T-helper 17 cell (primary cell): ENCODE data around the gene SYCN. TPM values are rescaled to one million over a fixed set of nuclear protein-coding genes. Genes with fewer than 3 reads are reported as not detected.
A peak's percentile ranks its signal among the peaks of the same experiment; 100 is the strongest.
"Not testable (repeated sequence)": the region's sequence is repeated elsewhere in the genome, so short reads cannot be mapped to it uniquely, and the experiment has no call there.

Experiments
- ATAC-seq: fragments of 150-1000 bp; cut with Tn5 transposase; 2 replicates; pipeline ENCODE4 v1.10.0; 2021; ENCODE audit warnings: mild to moderate bottlenecking, moderate library complexity
- DNase-seq, 3 donors: peaks; one replicate each; pipeline versions ENCODE4 v3.0.0 to v3.0.0-alpha.2; 2020 to 2021
- H3K9me3 ChIP-seq: one replicate; pipeline ENCODE4 v1.7.0; 2013; ENCODE audit warnings: low read length, mild to moderate bottlenecking; ENCODE audit not compliant: control insufficient read depth, poor library complexity, severe bottlenecking
- H3K27ac Mint-ChIP-seq: one replicate; pipeline ENCODE4 v1.8.0; 2022; ENCODE audit warnings: mild to moderate bottlenecking, moderate library complexity, mixed read lengths
- H3K27me3 Mint-ChIP-seq: one replicate; pipeline ENCODE4 v1.8.0; 2022; ENCODE audit warnings: mixed read lengths
- H3K36me3 Mint-ChIP-seq: one replicate; pipeline ENCODE4 v1.8.0; 2022; ENCODE audit warnings: low read depth, mixed read lengths
- H3K4me1 Mint-ChIP-seq: one replicate; pipeline ENCODE4 v1.8.0; 2022; ENCODE audit warnings: mild to moderate bottlenecking, mixed read lengths
- H3K4me3 Mint-ChIP-seq: one replicate; pipeline ENCODE4 v1.8.0; 2022; ENCODE audit warnings: mild to moderate bottlenecking, moderate library complexity, mixed read lengths
- total RNA-seq, 4 donors: library from RNA in 2 of 4; stranded (reverse) in 2 of 4; gene quantifications; one replicate each; pipeline ENCODE4 v1.2.3 and lab custom pipeline; 2022 to 2026

The SYCN gene
- total RNA-seq, 2 donors from 2014 or later = not detected

- H3K27me3 Mint-ChIP-seq = peaks cover 18% of the 10 kb centered on the region
- not testable (repeated sequence) for ATAC-seq, DNase-seq, H3K4me3 Mint-ChIP-seq, H3K4me1 Mint-ChIP-seq, H3K9me3 ChIP-seq, H3K36me3 Mint-ChIP-seq, H3K27ac Mint-ChIP-seq
Observed at GRCh38 chr19:39215323-39215722, 11.3 kb upstream of the SYCN start.

DNA sequence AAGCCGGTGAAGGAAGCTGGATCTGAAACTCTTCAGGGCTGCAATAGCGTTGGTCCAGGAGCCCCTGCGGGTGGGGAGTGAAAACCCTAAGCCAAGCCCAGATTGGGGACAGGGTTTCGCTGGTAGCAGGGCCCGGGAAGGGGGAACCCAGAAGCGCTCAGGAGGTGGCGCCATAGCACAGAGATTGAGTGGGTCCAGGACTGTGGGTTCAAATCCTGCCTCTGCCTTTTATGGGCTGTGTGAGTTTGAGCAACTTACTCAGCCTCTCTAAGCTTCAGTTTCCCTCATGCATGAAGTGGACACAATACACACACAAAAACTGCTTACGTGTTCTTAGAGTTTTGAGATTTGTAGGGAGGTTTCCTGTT is 8.3 kb upstream of the SYCN start:
- Mint-ChIP-seq H3K36me3 (no peaks in the 10 kb centered on the region), H3K4me3 (no peak overlapping the region), H3K4me1 (peaks cover 6% of the 10 kb centered on the region), H3K27me3 (peaks cover 9% of the 10 kb centered on the region), H3K27ac (no peak overlapping the region)
- no peaks in the 10 kb centered on the region for H3K9me3 ChIP-seq
- ATAC-seq = peak; percentile 77
- peak in 2 of 3 donors; percentile 37 to 47 for DNase-seq

- no peak overlapping the region for H3K4me3 Mint-ChIP-seq
- H3K27me3 Mint-ChIP-seq = peaks cover 4% of the 10 kb centered on the region
- DNase-seq = no peak
- no peaks in the 10 kb centered on the region for H3K9me3 ChIP-seq
- no peak overlapping the region for H3K27ac Mint-ChIP-seq
- peaks cover 7% of the 10 kb centered on the region for H3K4me1 Mint-ChIP-seq
- ATAC-seq = no peak
- no peaks in the 10 kb centered on the region for H3K36me3 Mint-ChIP-seq
Observed at GRCh38 chr19:39211731-39212374, 7.8 kb upstream of the SYCN start.

- peaks cover 2% of the 10 kb centered on the region for H3K36me3 Mint-ChIP-seq
- no peak for DNase-seq
Observed at GRCh38 chr19:39209196-39209595, 5.1 kb upstream of the SYCN start.

GRCh38 chr19:39208175-39208795 is 4.2 kb upstream of the SYCN start:
- Mint-ChIP-seq H3K4me1 (peaks cover 7% of the 10 kb centered on the region), H3K27ac (peak overlapping the region; percentile 24), H3K36me3 (peaks cover 3% of the 10 kb centered on the region), H3K4me3 (no peak overlapping the region), H3K27me3 (peaks cover 27% of the 10 kb centered on the region)
- H3K9me3 ChIP-seq = no peaks in the 10 kb centered on the region
- DNase-seq (no peak), ATAC-seq (no peak)

More at GRCh38 chr19:39209196-39209595, 5.1 kb upstream of the SYCN start:
- H3K27me3 Mint-ChIP-seq = peaks cover 18% of the 10 kb centered on the region
- peaks cover 7% of the 10 kb centered on the region for H3K4me1 Mint-ChIP-seq
- no peak overlapping the region for H3K27ac Mint-ChIP-seq
- no peak for ATAC-seq
- H3K9me3 ChIP-seq = no peaks in the 10 kb centered on the region
- H3K4me3 Mint-ChIP-seq = no peak overlapping the region

DNA sequence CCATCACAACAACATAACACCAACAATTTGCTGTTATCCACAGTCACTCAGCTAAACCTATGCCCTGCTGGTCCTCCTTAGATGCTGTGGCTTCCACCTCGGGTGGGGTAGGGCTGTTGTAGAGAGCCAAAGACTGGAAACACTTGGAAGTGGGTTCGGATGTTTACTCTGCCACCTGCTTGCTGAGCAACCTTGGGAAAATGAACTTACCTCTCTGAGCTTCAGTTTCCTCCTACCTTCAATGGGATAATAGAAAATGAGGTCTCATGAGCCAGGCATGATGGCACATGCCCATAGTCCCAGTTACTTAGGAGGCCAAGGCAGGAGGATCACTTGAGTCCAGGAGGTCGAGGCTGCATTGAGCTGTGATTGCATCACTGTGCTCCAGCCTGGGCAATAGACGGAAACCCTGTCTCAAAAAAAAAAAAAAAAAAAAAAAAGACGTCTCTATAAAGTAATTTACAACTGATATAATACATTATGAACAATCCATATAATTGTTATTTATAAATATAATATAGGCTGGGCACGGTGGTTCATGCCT is 3.3 kb upstream of the SYCN start:
- Mint-ChIP-seq H3K36me3 (peaks cover 5% of the 10 kb centered on the region), H3K4me1 (peaks cover 11% of the 10 kb centered on the region), H3K27ac (no peak overlapping the region), H3K27me3 (peaks cover 35% of the 10 kb centered on the region), H3K4me3 (no peak overlapping the region)
- ATAC-seq (no peak), DNase-seq (no peak)
- H3K9me3 ChIP-seq = no peaks in the 10 kb centered on the region

DNA sequence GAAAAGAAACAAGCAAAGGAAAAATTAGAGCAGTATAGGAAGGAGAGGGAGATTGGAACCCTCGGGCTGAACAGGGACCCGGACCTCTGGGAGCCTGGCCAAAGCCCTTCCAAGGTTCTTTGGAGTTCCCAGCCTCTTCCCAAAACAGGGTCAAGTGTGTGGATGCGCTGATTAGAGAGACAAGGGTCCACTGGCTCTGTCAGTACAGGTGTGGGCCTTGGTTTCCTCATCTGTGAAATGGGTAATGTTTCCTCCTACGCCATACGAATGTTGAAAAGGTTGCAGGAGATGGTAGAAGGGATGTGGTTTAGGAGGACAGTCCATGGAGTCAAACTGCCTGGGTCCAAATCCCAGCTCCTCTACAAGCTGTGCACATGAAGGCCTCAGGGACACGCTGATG is 2.1 kb upstream of the SYCN start:
- Mint-ChIP-seq H3K4me3 (no peak overlapping the region), H3K36me3 (peaks cover 7% of the 10 kb centered on the region), H3K4me1 (peaks cover 13% of the 10 kb centered on the region), H3K27ac (peak overlapping the region; percentile 60), H3K27me3 (peaks cover 47% of the 10 kb centered on the region)
- no peak for ATAC-seq
- H3K9me3 ChIP-seq = no peaks in the 10 kb centered on the region
- DNase-seq = no peak

DNA sequence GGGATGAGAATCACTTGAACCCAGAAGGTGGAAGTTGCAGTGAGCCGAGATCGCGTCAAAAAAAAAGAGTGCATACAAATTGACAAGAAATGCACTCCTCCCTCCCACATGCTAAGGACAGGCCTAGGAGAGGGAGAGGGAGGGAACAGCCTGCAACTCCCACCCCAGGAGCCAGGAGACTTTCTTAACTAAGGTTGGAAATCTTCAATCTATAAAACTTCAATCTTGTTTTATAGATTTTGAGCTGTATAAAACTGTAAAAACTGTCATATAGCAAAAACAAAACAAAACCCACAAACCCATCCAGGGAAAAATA is 1.3 kb upstream of the SYCN start:
- H3K27me3 Mint-ChIP-seq = peaks cover 55% of the 10 kb centered on the region
- no peak overlapping the region for H3K4me3 Mint-ChIP-seq
- no peak for DNase-seq
- H3K9me3 ChIP-seq = no peaks in the 10 kb centered on the region
- H3K27ac Mint-ChIP-seq = peak overlapping the region; percentile 60
- H3K36me3 Mint-ChIP-seq = peaks cover 7% of the 10 kb centered on the region
- peaks cover 14% of the 10 kb centered on the region for H3K4me1 Mint-ChIP-seq
- no peak for ATAC-seq

DNA sequence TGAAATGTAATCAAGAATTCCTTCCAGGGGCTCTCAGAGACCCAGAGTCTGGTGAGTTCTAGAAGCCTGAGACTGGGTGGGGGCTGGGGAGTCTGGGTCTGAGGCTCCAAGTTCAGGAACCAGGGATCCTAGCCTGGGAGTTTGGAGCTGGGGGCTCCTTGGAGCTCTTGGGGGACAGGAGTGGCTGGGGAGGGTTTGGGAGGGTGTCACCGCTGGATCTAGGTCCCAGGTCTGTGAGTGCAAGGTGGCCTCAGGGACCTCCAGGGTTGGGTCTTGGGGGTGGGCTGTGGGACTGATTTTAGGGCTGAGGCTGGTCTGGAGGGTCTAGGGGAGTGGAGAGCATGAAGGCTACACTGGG is 1.1 kb downstream of the SYCN start:
- peaks cover 7% of the 10 kb centered on the region for H3K36me3 Mint-ChIP-seq
- H3K4me1 Mint-ChIP-seq = peaks cover 10% of the 10 kb centered on the region
- H3K4me3 Mint-ChIP-seq = no peak overlapping the region
- H3K9me3 ChIP-seq = no peaks in the 10 kb centered on the region
- no peak overlapping the region for H3K27ac Mint-ChIP-seq
- DNase-seq = no peak
- peaks cover 76% of the 10 kb centered on the region for H3K27me3 Mint-ChIP-seq
- ATAC-seq = no peak

GRCh38 chr19:39200803-39201115 is 3.3 kb downstream of the SYCN start:
- Mint-ChIP-seq H3K4me1 (peaks cover 22% of the 10 kb centered on the region), H3K4me3 (no peak overlapping the region), H3K36me3 (peaks cover 12% of the 10 kb centered on the region), H3K27me3 (peaks cover 88% of the 10 kb centered on the region), H3K27ac (no peak overlapping the region)
- H3K9me3 ChIP-seq = no peaks in the 10 kb centered on the region
- ATAC-seq (no peak), DNase-seq (no peak)

DNA sequence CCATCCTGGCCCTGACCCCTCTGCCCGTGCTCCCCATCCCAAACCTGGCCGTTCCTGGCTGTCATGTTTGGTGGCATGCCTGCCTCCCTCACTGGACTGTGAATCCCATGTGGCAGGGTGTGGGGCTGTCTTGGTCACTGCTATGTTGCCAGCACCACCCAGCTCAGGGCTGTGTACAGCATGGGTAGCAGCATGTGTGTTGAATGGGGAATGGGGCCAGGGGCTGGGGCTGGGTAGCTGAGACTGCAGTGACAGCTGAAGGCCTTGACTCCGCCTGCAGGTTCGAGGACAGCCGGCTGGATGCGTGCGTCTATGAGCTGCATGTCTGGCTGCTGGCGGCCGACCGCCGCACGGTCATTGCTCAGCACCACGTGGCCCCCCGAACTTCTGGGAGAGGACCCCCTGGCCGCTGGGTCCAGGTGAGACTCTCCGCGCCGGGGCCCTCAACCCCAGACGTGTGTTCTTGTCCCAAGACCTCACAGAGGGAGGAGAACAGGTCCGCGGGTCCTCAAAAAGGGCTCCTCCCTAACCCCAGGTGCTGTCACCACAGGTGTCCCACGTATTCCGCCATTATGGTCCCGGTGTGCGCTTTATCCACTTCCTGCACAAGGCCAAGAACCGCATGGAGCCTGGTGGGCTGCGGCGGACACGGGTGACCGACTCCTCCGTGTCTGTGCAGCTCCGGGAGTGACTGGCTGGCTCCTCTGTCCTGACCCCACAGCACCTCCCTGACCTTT is 3.8 kb downstream of the SYCN start:
- H3K9me3 ChIP-seq = no peaks in the 10 kb centered on the region

GRCh38 chr19:39199025-39199424 is 5.0 kb downstream of the SYCN start:
- H3K27me3 Mint-ChIP-seq = peaks cover 85% of the 10 kb centered on the region
- H3K36me3 Mint-ChIP-seq = peaks cover 9% of the 10 kb centered on the region
- H3K9me3 ChIP-seq = no peaks in the 10 kb centered on the region
- ATAC-seq (no peak), DNase-seq (no peak)
- H3K4me1 Mint-ChIP-seq = peaks cover 31% of the 10 kb centered on the region
- no peak overlapping the region for H3K4me3 Mint-ChIP-seq
- no peak overlapping the region for H3K27ac Mint-ChIP-seq

More for the DNA sequence above, 3.8 kb downstream of the SYCN start:
- DNase-seq (no peak), ATAC-seq (no peak)
- H3K36me3 Mint-ChIP-seq = peaks cover 12% of the 10 kb centered on the region
- no peak overlapping the region for H3K4me3 Mint-ChIP-seq
- no peak overlapping the region for H3K27ac Mint-ChIP-seq
- H3K4me1 Mint-ChIP-seq = peaks cover 26% of the 10 kb centered on the region
- peaks cover 87% of the 10 kb centered on the region for H3K27me3 Mint-ChIP-seq

- peak overlapping the region; percentile 92 for H3K4me3 Mint-ChIP-seq
- peak overlapping the region; percentile 77 for H3K27ac Mint-ChIP-seq
- no peaks in the 10 kb centered on the region for H3K9me3 ChIP-seq
- peaks cover 6% of the 10 kb centered on the region for H3K36me3 Mint-ChIP-seq
- ATAC-seq = no peak
- peaks cover 81% of the 10 kb centered on the region for H3K27me3 Mint-ChIP-seq
- H3K4me1 Mint-ChIP-seq = peaks cover 27% of the 10 kb centered on the region
- no peak for DNase-seq
Observed at GRCh38 chr19:39197808-39198207, 6.3 kb downstream of the SYCN start.
